Duodenal mucosa (tissue), 2 donors: ENCODE results near the gene EYA2.

ENCODE experiments used
- H3K27ac ChIP-seq: one replicate; pipeline ENCODE4 v1.7.0; 2013; ENCODE audit warnings: low read depth, low read length
- H3K27me3 ChIP-seq, 2 donors: one replicate each; pipeline ENCODE4 v1.7.0; 2013; ENCODE audit warnings: low read length in 2 of 2, control low read depth in 1 of 2; ENCODE audit not compliant: insufficient read depth in 2 of 2, control insufficient read depth in 1 of 2
- H3K36me3 ChIP-seq, 2 donors: one replicate each; pipeline ENCODE4 v1.7.0; 2013; ENCODE audit warnings: low read length in 2 of 2, control low read depth in 1 of 2; ENCODE audit not compliant: insufficient read depth in 2 of 2, control insufficient read depth in 1 of 2
- H3K4me1 ChIP-seq, 2 donors: one replicate each; pipeline ENCODE4 v1.7.0; 2013; ENCODE audit warnings: low read length in 2 of 2, control low read depth in 1 of 2; ENCODE audit not compliant: insufficient read depth in 2 of 2, control insufficient read depth in 1 of 2
- H3K4me3 ChIP-seq, 2 donors: one replicate each; pipeline ENCODE4 v1.7.0; 2013; ENCODE audit warnings: low read length in 2 of 2, low read depth in 1 of 2
- H3K9ac ChIP-seq, 2 donors: one replicate each; pipeline ENCODE4 v1.7.0; 2013; ENCODE audit warnings: low read length in 2 of 2, low read depth in 1 of 2
- H3K9me3 ChIP-seq, 2 donors: one replicate each; pipeline ENCODE4 v1.7.0; 2013; ENCODE audit warnings: low read length in 2 of 2, control low read depth in 1 of 2; ENCODE audit not compliant: control insufficient read depth in 1 of 2

The EYA2 gene

DNA sequence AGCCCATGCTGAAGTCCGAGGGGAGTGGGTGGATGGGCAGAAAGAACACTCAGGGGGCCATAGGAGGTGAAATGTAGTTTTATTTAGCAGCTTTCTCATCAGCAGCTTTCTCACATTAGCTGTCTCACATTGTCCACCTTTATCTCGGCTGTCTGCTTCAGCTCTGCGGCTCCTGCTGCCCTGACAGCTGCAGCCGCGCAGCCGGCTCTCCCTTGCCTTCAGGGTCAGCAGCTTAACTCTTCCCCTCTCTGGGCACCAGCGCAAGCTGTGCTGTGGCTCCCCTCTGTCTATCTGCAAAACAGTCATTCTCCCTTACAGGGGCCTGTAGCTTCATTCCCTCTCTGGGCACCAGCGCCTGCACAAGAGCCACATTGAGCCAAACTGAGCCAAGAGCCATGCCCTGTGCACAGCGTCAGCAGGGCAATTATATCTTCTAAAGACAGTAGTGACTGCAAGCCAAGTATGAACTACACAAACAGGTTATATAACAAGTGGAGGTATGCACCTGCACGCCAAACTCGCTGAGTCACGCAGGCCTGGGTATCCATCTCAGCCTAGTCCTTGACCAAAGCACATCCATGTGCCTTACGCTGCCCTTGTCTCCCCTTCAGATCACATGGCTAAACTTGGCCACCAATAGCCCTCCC is 198.8 kb downstream of the EYA2 start:
- no peaks in the 10 kb centered on the region for H3K27me3 ChIP-seq
- no peak overlapping the region for H3K4me3 ChIP-seq
- no peaks in the 10 kb centered on the region for H3K36me3 ChIP-seq
- no peak overlapping the region for H3K27ac ChIP-seq
- peaks cover 5 to 11% of the 10 kb centered on the region in 2 donors for H3K9me3 ChIP-seq
- no peak overlapping the region for H3K9ac ChIP-seq
- H3K4me1 ChIP-seq, result no peaks in the 10 kb centered on the region

DNA sequence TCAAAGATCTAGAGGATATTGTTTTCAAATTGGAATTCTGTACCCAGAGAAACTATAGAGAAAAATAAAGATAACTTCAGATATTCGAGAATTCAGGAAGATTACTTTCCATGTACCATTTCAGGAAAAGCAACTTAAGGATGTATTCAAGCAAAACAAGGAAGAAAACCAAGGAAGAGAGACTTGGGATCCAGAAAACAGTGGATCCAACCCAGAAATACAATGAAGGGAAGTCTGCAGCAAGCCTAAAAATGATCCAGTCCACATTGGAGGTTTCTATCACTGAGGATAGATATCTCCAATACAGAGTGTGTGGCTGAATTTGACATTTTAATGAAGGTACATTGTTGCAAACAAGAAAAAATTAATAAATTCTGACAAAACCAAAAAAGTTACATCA is 201.0 kb downstream of the EYA2 start:
- H3K4me1 ChIP-seq, result no peaks in the 10 kb centered on the region
- no peak overlapping the region for H3K4me3 ChIP-seq
- H3K27me3 ChIP-seq, result no peaks in the 10 kb centered on the region
- no peak overlapping the region for H3K9ac ChIP-seq
- H3K9me3 ChIP-seq, result peaks cover 5 to 11% of the 10 kb centered on the region in 2 donors
- no peaks in the 10 kb centered on the region for H3K36me3 ChIP-seq
- no peak overlapping the region for H3K27ac ChIP-seq

DNA sequence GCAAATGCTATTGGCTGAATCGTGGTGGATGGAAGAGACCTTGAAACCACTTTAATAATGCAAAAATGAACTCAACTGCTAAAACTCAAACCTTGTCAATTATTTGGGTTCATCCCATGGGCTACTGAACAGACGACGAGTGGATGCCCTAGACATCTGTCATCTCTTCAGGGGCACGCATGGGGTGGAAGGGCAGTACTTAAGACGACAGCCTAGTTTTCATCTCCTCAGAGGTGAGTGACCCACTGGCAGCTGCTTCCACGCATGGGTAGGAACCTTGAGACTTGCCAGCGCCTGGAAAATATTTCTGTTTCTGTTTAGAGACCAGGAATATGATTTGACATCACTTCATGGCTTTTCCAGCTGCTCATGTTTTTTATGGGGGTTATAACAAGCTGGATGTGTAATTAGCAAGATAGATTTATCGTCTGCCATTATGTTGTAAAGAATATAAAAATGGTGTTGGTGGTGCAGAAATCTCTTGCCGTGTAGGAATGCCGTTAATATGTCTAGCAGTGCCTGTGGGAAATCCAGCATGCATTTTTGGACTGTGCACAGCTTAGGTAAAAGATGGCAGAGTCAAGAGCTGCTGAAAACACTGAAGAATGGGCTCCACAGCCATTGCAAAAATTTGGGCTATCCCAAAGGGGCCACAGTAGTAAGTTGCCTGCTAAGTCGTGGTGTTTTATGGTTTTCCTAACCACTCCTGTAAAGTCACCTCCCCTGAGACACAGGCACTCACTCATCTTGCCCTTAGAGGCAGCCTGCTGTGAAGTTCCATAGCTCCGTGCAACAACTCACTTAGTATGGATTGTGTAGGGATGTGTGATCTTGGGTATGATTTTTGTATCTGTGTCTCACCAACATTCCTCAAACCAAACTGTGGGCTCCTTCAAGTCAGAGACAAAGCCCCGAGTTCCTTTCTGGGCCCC is 203.3 kb downstream of the EYA2 start:
- H3K4me1 ChIP-seq, result no peaks in the 10 kb centered on the region
- H3K9me3 ChIP-seq, result peaks cover 5 to 11% of the 10 kb centered on the region in 2 donors
- no peak overlapping the region for H3K27ac ChIP-seq
- H3K4me3 ChIP-seq, result no peak overlapping the region
- no peak overlapping the region for H3K9ac ChIP-seq
- no peaks in the 10 kb centered on the region for H3K27me3 ChIP-seq
- H3K36me3 ChIP-seq, result no peaks in the 10 kb centered on the region

DNA sequence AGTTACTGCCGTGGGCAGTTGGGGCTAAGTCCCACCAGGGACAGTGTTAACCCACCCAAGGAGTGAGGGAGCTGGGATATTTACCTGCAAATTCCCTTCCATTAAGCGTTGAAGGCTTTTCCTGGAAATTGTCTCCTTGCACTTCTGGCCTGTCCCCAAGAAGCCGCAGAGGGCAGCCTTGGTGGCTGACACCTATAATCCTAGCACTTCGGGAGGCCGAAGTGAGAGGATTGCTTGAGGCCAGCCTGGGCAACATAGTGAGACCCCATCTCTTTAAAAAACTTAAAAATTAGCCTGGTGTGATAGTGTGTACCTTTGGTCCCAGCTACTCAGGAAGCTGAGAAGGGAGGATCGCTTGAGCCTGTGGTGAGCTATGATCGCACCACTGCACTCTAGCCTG is 204.4 kb downstream of the EYA2 start:
- H3K27ac ChIP-seq, result no peak overlapping the region
- H3K27me3 ChIP-seq, result no peaks in the 10 kb centered on the region
- no peak overlapping the region for H3K4me3 ChIP-seq
- H3K4me1 ChIP-seq, result no peaks in the 10 kb centered on the region
- peaks cover 5 to 11% of the 10 kb centered on the region in 2 donors for H3K9me3 ChIP-seq
- no peaks in the 10 kb centered on the region for H3K36me3 ChIP-seq
- no peak overlapping the region for H3K9ac ChIP-seq

DNA sequence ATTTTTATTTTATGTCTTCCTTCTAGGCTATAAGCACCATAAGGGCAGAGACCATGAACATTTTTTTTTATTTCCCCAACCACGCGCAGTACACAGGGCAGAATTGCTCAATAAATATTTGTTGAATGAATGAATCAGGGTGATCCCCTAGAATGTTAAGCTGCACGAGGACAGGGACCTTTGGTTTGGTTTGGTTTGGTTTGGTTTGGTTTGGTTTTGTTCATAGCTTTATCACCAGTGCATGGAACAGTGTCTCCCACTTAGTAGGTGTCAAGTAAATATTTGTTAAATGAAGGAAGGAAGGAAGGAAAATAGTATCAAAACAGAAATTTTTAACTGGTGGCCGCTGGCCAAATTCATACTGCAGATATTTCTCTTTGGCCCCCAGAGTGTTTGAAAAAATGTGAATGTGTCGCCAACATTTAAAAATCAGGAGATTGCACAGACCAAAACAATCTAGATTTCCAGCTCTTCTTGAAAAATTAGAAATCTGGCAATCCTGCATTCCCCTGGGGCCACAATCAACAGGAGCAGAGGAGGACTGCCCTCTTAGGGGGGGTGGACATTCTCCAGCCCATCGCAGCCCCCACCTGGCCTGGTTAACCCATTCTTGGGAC is 205.3 kb downstream of the EYA2 start:
- Histone ChIP-seq H3K9me3 (peaks cover 2 to 11% of the 10 kb centered on the region in 2 donors), H3K9ac (no peak overlapping the region), H3K27ac (no peak overlapping the region), H3K36me3 (no peaks in the 10 kb centered on the region), H3K4me3 (no peak overlapping the region), H3K4me1 (no peaks in the 10 kb centered on the region), H3K27me3 (no peaks in the 10 kb centered on the region)

DNA sequence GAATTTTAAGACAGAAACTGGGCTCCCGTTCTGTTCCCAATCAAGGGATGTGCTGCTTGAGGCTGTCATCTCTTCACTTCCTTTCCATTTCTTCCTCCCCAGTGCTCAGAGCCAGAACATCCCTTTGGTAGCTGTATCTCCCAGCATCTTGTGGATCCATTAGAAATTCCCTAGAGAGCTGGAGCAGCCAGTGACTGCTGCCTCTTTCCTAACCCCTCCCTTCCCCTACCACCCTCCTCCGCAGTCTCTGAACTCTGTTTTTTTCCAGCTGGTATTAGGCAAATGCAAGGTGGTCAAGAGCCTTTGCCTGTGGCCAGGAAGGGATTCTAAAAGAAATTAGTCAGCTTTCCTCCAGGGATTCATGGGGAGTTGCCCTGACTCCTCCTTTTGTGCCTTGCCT is 208.0 kb downstream of the EYA2 start:
- H3K9ac ChIP-seq, result no peak overlapping the region
- no peak overlapping the region for H3K27ac ChIP-seq

DNA sequence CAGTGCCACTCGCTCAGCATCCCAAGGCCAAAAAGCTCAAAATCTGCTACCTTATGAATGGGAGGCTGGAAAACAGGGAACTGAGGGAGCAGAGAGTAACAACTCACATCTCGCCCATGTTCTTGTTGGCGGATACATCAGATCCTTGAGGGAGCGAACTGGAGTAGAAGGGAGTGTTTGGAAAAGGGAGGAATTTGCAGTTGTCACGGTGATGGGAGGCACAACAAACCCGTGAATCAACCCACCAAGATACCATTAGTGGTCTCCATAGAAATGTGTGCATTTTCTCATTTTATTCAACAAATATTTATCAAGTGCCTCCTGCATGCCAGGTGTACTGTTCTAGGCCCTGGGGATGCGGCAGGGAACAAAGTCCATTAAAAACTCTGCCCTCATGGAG is 212.1 kb downstream of the EYA2 start:
- Histone ChIP-seq H3K9ac (no peak overlapping the region), H3K9me3 (no peaks in the 10 kb centered on the region), H3K4me3 (no peak overlapping the region), H3K4me1 (no peaks in the 10 kb centered on the region), H3K27me3 (no peaks in the 10 kb centered on the region), H3K36me3 (no peaks in the 10 kb centered on the region), H3K27ac (no peak overlapping the region)

More for the DNA sequence above, 208.0 kb downstream of the EYA2 start:
- H3K36me3 ChIP-seq, result no peaks in the 10 kb centered on the region
- no peaks in the 10 kb centered on the region for H3K27me3 ChIP-seq
- no peaks in the 10 kb centered on the region for H3K4me1 ChIP-seq
- no peaks in the 10 kb centered on the region for H3K9me3 ChIP-seq
- no peak overlapping the region for H3K4me3 ChIP-seq

DNA sequence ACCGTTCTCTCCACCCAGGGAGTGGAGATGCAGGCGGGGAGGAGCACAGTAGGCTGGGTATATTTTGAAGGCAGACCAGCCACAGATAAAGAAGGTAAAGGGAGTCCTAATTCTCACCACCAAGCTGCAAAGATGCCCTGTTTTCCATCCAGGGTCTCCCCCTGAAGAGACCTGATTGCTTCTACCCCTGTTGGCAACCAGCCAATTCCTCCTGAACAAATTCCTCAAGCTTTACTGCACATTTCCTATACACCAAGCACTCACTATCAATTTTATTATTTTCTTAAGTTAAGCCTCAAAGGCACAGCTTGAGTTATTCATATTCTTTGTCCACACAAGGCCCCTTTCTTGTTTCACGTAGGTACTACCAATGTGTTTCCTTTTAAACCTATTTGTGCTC is 214.4 kb downstream of the EYA2 start:
- Histone ChIP-seq H3K9ac (no peak overlapping the region), H3K27ac (no peak overlapping the region), H3K4me3 (no peak overlapping the region), H3K9me3 (no peaks in the 10 kb centered on the region), H3K4me1 (no peaks in the 10 kb centered on the region), H3K27me3 (no peaks in the 10 kb centered on the region), H3K36me3 (no peaks in the 10 kb centered on the region)

DNA sequence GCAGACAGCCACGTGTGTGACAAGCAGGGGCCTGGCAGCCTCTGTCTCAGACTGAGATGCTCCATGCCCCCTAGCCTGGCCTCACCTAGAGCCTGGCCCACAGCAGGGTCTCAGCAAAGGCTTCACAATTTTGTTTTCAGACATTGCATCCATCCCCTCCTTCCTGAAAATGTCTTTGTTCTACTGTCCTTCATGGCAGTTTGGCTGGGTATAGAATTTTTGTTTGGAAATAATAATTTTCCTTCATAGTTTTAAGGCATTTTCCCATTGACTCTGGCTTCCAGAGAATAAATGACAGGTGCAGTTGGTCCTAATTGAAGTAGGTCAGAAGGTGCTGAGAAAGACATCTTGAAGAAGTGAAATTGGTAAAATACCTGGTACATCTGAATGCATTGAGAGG is 216.2 kb downstream of the EYA2 start:
- no peak overlapping the region for H3K9ac ChIP-seq
- no peaks in the 10 kb centered on the region for H3K4me1 ChIP-seq
- no peaks in the 10 kb centered on the region for H3K36me3 ChIP-seq
- H3K27ac ChIP-seq, result no peak overlapping the region
- no peaks in the 10 kb centered on the region for H3K9me3 ChIP-seq
- no peak overlapping the region for H3K4me3 ChIP-seq
- no peaks in the 10 kb centered on the region for H3K27me3 ChIP-seq

DNA sequence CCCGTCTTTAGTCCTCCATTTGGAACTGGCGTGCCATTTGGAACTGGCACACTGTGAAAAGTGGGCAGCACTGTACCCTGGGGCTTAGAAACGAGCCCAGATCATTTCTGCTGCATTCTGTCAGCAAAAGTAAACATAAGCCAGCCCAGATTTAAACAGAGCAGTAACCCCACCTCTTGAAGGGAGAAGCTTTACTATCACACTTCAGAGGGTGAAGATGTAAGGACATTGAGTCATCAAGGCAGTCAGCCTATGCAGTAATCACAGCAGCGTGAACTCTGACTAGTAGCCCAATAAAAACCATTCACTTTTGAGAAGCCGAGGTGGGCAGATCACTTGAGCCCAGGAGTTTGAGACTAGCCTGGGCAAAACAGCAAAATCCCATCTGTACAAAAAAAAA is 216.9 kb downstream of the EYA2 start:
- H3K9ac ChIP-seq, result no peak overlapping the region
- H3K27me3 ChIP-seq, result no peaks in the 10 kb centered on the region
- H3K27ac ChIP-seq, result no peak overlapping the region
- no peaks in the 10 kb centered on the region for H3K4me1 ChIP-seq
- H3K36me3 ChIP-seq, result no peaks in the 10 kb centered on the region
- no peaks in the 10 kb centered on the region for H3K9me3 ChIP-seq
- no peak overlapping the region for H3K4me3 ChIP-seq
